HEK293T (cell line): ENCODE data around the gene TSPAN4.

Experiments used
- ARNT ChIP-seq: fragments of 450-650 bp; IDR thresholded peaks from 2 replicates; pipeline ENCODE4 v1.6.1; 2017; ENCODE audit warnings: mild to moderate bottlenecking
- BHLHE40 ChIP-seq: fragments of 450-650 bp; IDR thresholded peaks from 2 replicates; pipeline ENCODE4 v1.6.1; 2016; ENCODE audit warnings: mild to moderate bottlenecking, moderate library complexity, borderline replicate concordance
- ELF4 ChIP-seq: fragments of 450-650 bp; IDR thresholded peaks from 2 replicates; pipeline ENCODE4 v1.6.1; 2017; ENCODE audit warnings: antibody characterized with exemption
- FOXA1 ChIP-seq: fragments of 450-650 bp; IDR thresholded peaks from 2 replicates; pipeline ENCODE4 v1.6.1; 2016; ENCODE audit warnings: mild to moderate bottlenecking
- FOXK2 ChIP-seq: fragments of 450-650 bp; IDR thresholded peaks from 2 replicates; pipeline ENCODE4 v1.6.1; 2016; ENCODE audit warnings: mild to moderate bottlenecking
- FOXM1 ChIP-seq: fragments of 450-650 bp; IDR thresholded peaks from 2 replicates; pipeline ENCODE4 v1.6.1; 2017; ENCODE audit warnings: mild to moderate bottlenecking, borderline replicate concordance
- L3MBTL2 ChIP-seq: fragments of 450-650 bp; conservative IDR thresholded peaks from 2 replicates; pipeline ENCODE4 v1.6.1; 2016; ENCODE audit warnings: mild to moderate bottlenecking
- LEF1 ChIP-seq: fragments of 450-650 bp; IDR thresholded peaks from 2 replicates; pipeline ENCODE4 v1.6.1; 2017; ENCODE audit warnings: mild to moderate bottlenecking, borderline replicate concordance
- NFRKB ChIP-seq: fragments of 450-650 bp; IDR thresholded peaks from 2 replicates; pipeline ENCODE4 v1.6.1; 2016; ENCODE audit warnings: mild to moderate bottlenecking, moderate library complexity
- PKNOX1 ChIP-seq: fragments of 450-650 bp; IDR thresholded peaks from 2 replicates; pipeline ENCODE4 v1.6.1; 2016
- SP1 ChIP-seq: fragments of 450-650 bp; IDR thresholded peaks from 2 replicates; pipeline ENCODE4 v1.6.1; 2017
- SUZ12 ChIP-seq: fragments of 450-650 bp; IDR thresholded peaks from 2 replicates; pipeline ENCODE4 v1.6.1; 2016; ENCODE audit warnings: mild to moderate bottlenecking
- TARDBP ChIP-seq: fragments of 450-650 bp; IDR thresholded peaks from 2 replicates; pipeline ENCODE4 v1.6.1; 2016

DNA sequence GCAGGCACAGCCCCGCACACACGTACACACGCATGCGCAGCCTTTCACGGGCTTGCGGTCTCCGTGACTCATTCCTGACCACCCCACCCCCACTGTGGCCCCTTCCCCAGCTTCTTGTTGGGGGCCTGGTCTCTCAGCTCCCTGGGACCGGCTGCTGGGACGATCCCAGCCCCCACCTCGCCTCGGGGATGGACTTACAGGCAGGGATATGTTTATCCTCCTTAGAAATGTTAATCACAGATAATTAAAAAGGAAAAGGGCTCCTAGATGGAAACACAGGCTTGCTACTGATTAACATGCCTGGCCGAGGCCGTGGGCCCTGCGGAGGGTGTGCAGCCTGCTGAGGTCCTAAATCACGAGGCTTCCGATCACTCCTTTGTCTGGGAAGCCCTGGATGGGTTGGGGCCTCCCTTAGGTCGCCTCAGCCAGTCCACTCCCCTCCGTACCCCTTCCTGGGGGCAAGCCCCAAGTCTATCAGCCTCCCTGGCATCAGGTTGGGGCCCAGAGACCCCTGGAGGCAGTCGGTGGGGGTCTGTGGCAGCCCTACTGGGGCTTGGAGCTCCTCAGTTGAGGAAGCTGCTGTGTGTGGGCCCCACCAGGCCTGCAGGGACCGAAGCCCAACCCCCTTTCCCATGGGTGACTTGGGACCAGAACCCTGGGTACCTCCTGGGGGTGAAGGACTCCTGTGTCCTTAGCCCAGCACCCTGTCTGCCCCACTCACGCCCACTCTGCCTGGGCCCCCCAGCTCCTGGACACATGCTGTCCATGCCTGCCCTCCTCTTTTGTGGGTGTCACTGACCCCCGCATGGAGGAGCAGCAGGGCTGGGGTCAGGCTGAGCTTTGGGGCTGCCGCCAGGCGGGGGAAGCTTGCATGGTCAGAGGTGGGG is 20.6 kb downstream of the TSPAN4 start:
- no peak for TF ChIP-seq FOXK2
- no peak for TF ChIP-seq FOXA1
- no peak for TF ChIP-seq ELF4
- no peak for TF ChIP-seq PKNOX1
- TF ChIP-seq BHLHE40 = no peak
- TF ChIP-seq SP1 = no peak
- no peak for TF ChIP-seq TARDBP
- TF ChIP-seq LEF1 = no peak
- no peak for TF ChIP-seq L3MBTL2
- TF ChIP-seq NFRKB = no peak
- TF ChIP-seq SUZ12 = no peak
- no peak for TF ChIP-seq FOXM1
- no peak for TF ChIP-seq ARNT
